ENCODE data around the gene C14orf180.

DNA sequence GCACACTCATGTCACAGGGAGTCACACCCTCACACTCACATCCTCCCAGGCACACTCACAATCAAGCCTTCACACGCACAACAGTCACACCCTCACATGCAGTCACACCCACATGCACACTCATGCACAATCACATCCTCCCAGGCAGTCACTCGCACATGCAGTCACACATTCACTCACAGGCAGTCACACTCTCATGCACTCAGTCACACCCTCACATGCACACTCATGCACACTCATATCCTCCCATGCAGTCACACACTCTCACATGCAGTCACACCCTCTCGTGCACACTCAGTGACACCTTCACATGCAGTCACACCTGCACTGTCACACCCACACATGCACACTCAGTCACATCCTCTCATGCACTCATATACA, 12.7 kb downstream of the C14orf180 start:
- TF ChIP-seq, protein P1, sequence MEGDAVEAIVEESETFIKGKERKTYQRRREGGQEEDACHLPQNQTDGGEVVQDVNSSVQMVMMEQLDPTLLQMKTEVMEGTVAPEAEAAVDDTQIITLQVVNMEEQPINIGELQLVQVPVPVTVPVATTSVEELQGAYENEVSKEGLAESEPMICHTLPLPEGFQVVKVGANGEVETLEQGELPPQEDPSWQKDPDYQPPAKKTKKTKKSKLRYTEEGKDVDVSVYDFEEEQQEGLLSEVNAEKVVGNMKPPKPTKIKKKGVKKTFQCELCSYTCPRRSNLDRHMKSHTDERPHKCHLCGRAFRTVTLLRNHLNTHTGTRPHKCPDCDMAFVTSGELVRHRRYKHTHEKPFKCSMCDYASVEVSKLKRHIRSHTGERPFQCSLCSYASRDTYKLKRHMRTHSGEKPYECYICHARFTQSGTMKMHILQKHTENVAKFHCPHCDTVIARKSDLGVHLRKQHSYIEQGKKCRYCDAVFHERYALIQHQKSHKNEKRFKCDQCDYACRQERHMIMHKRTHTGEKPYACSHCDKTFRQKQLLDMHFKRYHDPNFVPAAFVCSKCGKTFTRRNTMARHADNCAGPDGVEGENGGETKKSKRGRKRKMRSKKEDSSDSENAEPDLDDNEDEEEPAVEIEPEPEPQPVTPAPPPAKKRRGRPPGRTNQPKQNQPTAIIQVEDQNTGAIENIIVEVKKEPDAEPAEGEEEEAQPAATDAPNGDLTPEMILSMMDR (IDR thresholded peaks at IDR 0.05), result no peak
- TF ChIP-seq POLR2A (IDR thresholded peaks at IDR 0.05), result no peak

Measured in ovary (tissue), 3 donors.